ENCODE measurements around the gene PIK3CG.

DNA sequence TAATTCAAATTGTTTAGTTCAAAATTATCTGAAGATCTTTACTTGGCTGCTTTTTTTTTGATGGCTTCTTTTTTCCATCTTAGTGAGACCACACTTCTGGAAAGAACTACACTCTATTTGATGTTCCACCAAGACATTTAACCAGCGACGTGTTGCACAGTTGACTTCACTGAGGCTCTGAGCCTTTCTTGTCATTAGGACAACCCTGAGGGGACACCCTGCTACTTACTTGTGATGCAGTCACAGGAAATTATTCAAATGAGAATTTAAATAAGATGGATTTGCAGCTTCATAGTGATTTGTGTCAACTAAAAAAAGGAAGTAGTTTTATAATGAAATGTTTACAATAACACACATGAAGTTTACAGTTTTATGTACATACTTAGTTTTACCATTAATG is 25.6 kb upstream of the PIK3CG start:
- no peak for TF ChIP-seq POLR2A (IDR thresholded peaks at IDR 0.05)
- TF ChIP-seq, protein P1, sequence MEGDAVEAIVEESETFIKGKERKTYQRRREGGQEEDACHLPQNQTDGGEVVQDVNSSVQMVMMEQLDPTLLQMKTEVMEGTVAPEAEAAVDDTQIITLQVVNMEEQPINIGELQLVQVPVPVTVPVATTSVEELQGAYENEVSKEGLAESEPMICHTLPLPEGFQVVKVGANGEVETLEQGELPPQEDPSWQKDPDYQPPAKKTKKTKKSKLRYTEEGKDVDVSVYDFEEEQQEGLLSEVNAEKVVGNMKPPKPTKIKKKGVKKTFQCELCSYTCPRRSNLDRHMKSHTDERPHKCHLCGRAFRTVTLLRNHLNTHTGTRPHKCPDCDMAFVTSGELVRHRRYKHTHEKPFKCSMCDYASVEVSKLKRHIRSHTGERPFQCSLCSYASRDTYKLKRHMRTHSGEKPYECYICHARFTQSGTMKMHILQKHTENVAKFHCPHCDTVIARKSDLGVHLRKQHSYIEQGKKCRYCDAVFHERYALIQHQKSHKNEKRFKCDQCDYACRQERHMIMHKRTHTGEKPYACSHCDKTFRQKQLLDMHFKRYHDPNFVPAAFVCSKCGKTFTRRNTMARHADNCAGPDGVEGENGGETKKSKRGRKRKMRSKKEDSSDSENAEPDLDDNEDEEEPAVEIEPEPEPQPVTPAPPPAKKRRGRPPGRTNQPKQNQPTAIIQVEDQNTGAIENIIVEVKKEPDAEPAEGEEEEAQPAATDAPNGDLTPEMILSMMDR (IDR thresholded peaks at IDR 0.05): no peak
